SK-N-SH (cell line): ENCODE measurements around the gene SST. TPM values are rescaled to one million over a fixed set of nuclear protein-coding genes. Genes with fewer than 3 reads are reported as not detected.

Experiments used
- CTCF ChIA-PET: fragments of 300-600, 350-600 bp; formaldehyde crosslinking; extraction: SDS; loops from one replicate; lab custom pipeline; 2021; lab: Yijun Ruan, JAX
- POLR2A ChIA-PET: fragments of 350-600 bp; sonication (Branson Sonifier 250); formaldehyde crosslinking; extraction: SDS; loops from one replicate; lab custom pipeline; 2020; ENCODE audit warnings: antibody characterized with exemption, inconsistent platforms; lab: Yijun Ruan, JAX
- DNase-seq: peaks from one replicate; pipeline ENCODE4 v3.0.0; 2012
- H2AFZ ChIP-seq: fragments of 200-600 bp; sonication (generic); 2 replicates; pipeline ENCODE4 v1.8.1; 2016; ENCODE audit warnings: antibody characterized with exemption, mild to moderate bottlenecking, low read depth
- H3F3A ChIP-seq: fragments of 200-600 bp; sonication (generic); replicated peaks from 2 replicates; pipeline ENCODE3; 2016; ENCODE audit warnings: antibody characterized with exemption, mild to moderate bottlenecking; ENCODE audit not compliant: insufficient read depth
- H3K27ac ChIP-seq, 2 experiments: fragments of 200-500 bp in 1 of 2; fragments of 200-600 bp in 1 of 2; sonication (Bioruptor generic) in 1 of 2; sonication (generic), shearing (Covaris generic) in 1 of 2; 2 replicates each; pipeline versions ENCODE4 v1.5.1 to v1.6.1; 2014 to 2016; ENCODE audit warnings: low read depth in 2 of 2, inconsistent platforms in 1 of 2, low read length in 1 of 2, mild to moderate bottlenecking in 1 of 2, mixed read lengths in 1 of 2
- H3K27me3 ChIP-seq: fragments of 200-600 bp; sonication (generic), shearing (Covaris generic); 2 replicates; pipeline ENCODE4 v1.6.1; 2016; ENCODE audit warnings: mixed run types; ENCODE audit not compliant: insufficient read depth
- H3K36me3 ChIP-seq, 2 experiments: fragments of 200-500 bp in 1 of 2; fragments of 200-600 bp in 1 of 2; sonication (Bioruptor generic) in 1 of 2; sonication (generic) in 1 of 2; replicated peaks in 1 of 2; 2 replicates each; pipeline versions ENCODE3 to v1.5.1; 2014 to 2016; ENCODE audit warnings: low read length in 1 of 2, mild to moderate bottlenecking in 1 of 2; ENCODE audit not compliant: insufficient read depth in 2 of 2, control insufficient read depth in 1 of 2
- H3K4me1 ChIP-seq, 2 experiments: fragments of 200-500 bp in 1 of 2; fragments of 200-600 bp in 1 of 2; sonication (Bioruptor generic) in 1 of 2; sonication (generic), shearing (Covaris generic) in 1 of 2; 2 replicates each; pipeline versions ENCODE4 v1.5.1 to v1.6.1; 2014 to 2016; ENCODE audit warnings: low read depth in 1 of 2, low read length in 1 of 2, mixed run types in 1 of 2; ENCODE audit not compliant: insufficient read depth in 2 of 2, control insufficient read depth in 1 of 2
- H3K4me2 ChIP-seq: fragments of 200-600 bp; sonication (generic), shearing (Covaris generic); 2 replicates; pipeline ENCODE4 v1.6.1; 2017; ENCODE audit warnings: mixed run types
- H3K4me3 ChIP-seq, 2 experiments: fragments of 200-500 bp in 1 of 2; fragments of 200-600 bp in 1 of 2; sonication (Bioruptor generic) in 1 of 2; sonication (generic), shearing (Covaris generic) in 1 of 2; 2 replicates each; pipeline versions ENCODE4 v1.5.1 to v1.8.1; 2014 to 2016; ENCODE audit warnings: low read depth in 2 of 2, inconsistent platforms in 1 of 2, low read length in 1 of 2, mild to moderate bottlenecking in 1 of 2, mixed read lengths in 1 of 2, moderate library complexity in 1 of 2
- H3K79me2 ChIP-seq: fragments of 200-600 bp; sonication (generic); 2 replicates; pipeline ENCODE4 v1.8.1; 2017; ENCODE audit warnings: mild to moderate bottlenecking; ENCODE audit not compliant: insufficient read depth
- H3K9ac ChIP-seq: fragments of 200-600 bp; sonication (generic); 2 replicates; pipeline ENCODE4 v1.6.1; 2017; ENCODE audit warnings: mixed run types
- H3K9me2 ChIP-seq: fragments of 200-600 bp; sonication (generic); 2 replicates; pipeline ENCODE4 v1.6.1; 2017; ENCODE audit warnings: mixed run types
- H3K9me3 ChIP-seq: fragments of 200-600 bp; sonication (generic); 2 replicates; pipeline ENCODE4 v1.6.1; 2017; ENCODE audit warnings: mixed run types, mild to moderate bottlenecking, moderate library complexity
- H4K20me1 ChIP-seq: fragments of 200-600 bp; sonication (generic); 2 replicates; pipeline ENCODE4 v1.6.1; 2017; ENCODE audit warnings: mild to moderate bottlenecking, mixed run types; ENCODE audit not compliant: insufficient read depth
- CTCF ChIP-seq: fragments of 200-600 bp; sonication (generic); IDR thresholded peaks from 2 replicates; pipeline ENCODE4 v1.6.1; 2017; ENCODE audit warnings: antibody characterized with exemption, mild to moderate bottlenecking, moderate library complexity
- ELF1 ChIP-seq: IDR thresholded peaks from 2 replicates; pipeline ENCODE4 v1.4.0; 2012
- EP300 ChIP-seq, 2 experiments: IDR thresholded peaks; 2 replicates each; pipeline versions ENCODE4 v1.4.0 to v1.6.1; 2012; ENCODE audit warnings: borderline replicate concordance in 1 of 2, low read depth in 1 of 2, low read length in 1 of 2
- FOSL2 ChIP-seq: IDR thresholded peaks from 2 replicates; pipeline ENCODE4 v1.4.0; 2012; ENCODE audit warnings: low read depth, mild to moderate bottlenecking, moderate library complexity, borderline replicate concordance
- FOXJ3 ChIP-seq: sonication (generic); formaldehyde crosslinking; IDR thresholded peaks from 2 replicates; pipeline ENCODE4 v1.5.1; 2020; ENCODE audit warnings: mild to moderate bottlenecking, missing genetic modification reagents
- FOXM1 ChIP-seq: IDR thresholded peaks from 2 replicates; pipeline ENCODE4 v1.4.0; 2012; ENCODE audit warnings: low read depth, mild to moderate bottlenecking
- GATA2 ChIP-seq: sonication (generic); formaldehyde crosslinking; IDR thresholded peaks from 2 replicates; pipeline ENCODE4 v1.5.0; 2020; ENCODE audit warnings: mild to moderate bottlenecking, missing genetic modification reagents
- JUND ChIP-seq: IDR thresholded peaks from 2 replicates; pipeline ENCODE4 v1.4.0; 2012
- MXI1 ChIP-seq: IDR thresholded peaks from 2 replicates; pipeline ENCODE4 v1.6.1; 2012; ENCODE audit warnings: mild to moderate bottlenecking, low read depth, low read length, improper control_type of control experiment
- NFIC ChIP-seq: IDR thresholded peaks from 2 replicates; pipeline ENCODE4 v1.4.0; 2012; ENCODE audit warnings: borderline replicate concordance
- NRF1 ChIP-seq: IDR thresholded peaks from 2 replicates; pipeline ENCODE4 v1.6.1; 2012; ENCODE audit warnings: low read depth, mild to moderate bottlenecking, low read length
- PBX3 ChIP-seq: IDR thresholded peaks from 2 replicates; pipeline ENCODE4; 2012
- RAD21 ChIP-seq: IDR thresholded peaks from 2 replicates; pipeline ENCODE4 v1.6.1; 2012; ENCODE audit warnings: mild to moderate bottlenecking, low read length
- RCOR1 ChIP-seq: fragments of 150-350 bp; IDR thresholded peaks from 2 replicates; pipeline ENCODE4 v1.6.1; 2017; ENCODE audit warnings: antibody characterized with exemption, low read length
- REST ChIP-seq: IDR thresholded peaks from 2 replicates; pipeline ENCODE4 v1.6.1; 2012; ENCODE audit warnings: mild to moderate bottlenecking, low read depth, low read length, moderate library complexity
- RFX5 ChIP-seq: IDR thresholded peaks from 2 replicates; pipeline ENCODE4 v1.6.1; 2012; ENCODE audit warnings: mild to moderate bottlenecking, improper control_type of control experiment, low read length
- SIN3A ChIP-seq: IDR thresholded peaks from 2 replicates; pipeline ENCODE4 v1.6.1; 2012; ENCODE audit warnings: low read depth, mild to moderate bottlenecking, low read length, moderate library complexity, borderline replicate concordance
- TAF1 ChIP-seq: IDR thresholded peaks from 2 replicates; pipeline ENCODE4 v1.6.1; 2012; ENCODE audit warnings: low read depth, mild to moderate bottlenecking, low read length, moderate library complexity, borderline replicate concordance
- TEAD4 ChIP-seq: IDR thresholded peaks from 2 replicates; pipeline ENCODE4 v1.4.0; 2012; ENCODE audit warnings: mild to moderate bottlenecking, borderline replicate concordance; ENCODE audit not compliant: insufficient read depth
- USF1 ChIP-seq: IDR thresholded peaks from 2 replicates; pipeline ENCODE4 v1.4.0; 2012; ENCODE audit warnings: low read depth, borderline replicate concordance
- WGBS: methylation state at CpG from one replicate; pipeline ENCODE4 v1.1.6; 2017; ENCODE audit warnings: low lambda C conversion rate; 5-methylcytosine and 5-hydroxymethylcytosine counted together
- polyA plus RNA-seq, 3 experiments: library from polyadenylated mRNA; depleted of rRNA; stranded (reverse); fragments of >200 nt; gene quantifications; 2 replicates each; pipeline ENCODE4 v1.2.3, GENCODE V29; 2012

SST gene
- polyA plus RNA-seq, 1 of the 3 experiments (the other 2 are of a cell fraction): not detected

GRCh38 chr3:187648177-187648576 lies 22.0 kb downstream of the SST start:
- no peak overlapping the region for H3K27ac ChIP-seq
- TF ChIP-seq EP300 (IDR thresholded peaks at IDR 0.05; ENCODE audit: borderline replicate concordance in 1 of 2, low read depth in 1 of 2, low read length in 1 of 2) (no peak), RFX5 (no peak), REST (no peak), SIN3A (no peak), NFIC (no peak)
- H2AFZ ChIP-seq: no peak overlapping the region
- H3K9me2 ChIP-seq: no peaks in the 10 kb centered on the region
- no peaks in the 10 kb centered on the region for H4K20me1 ChIP-seq
- no peaks in the 10 kb centered on the region for H3K4me1 ChIP-seq
- no peaks in the 10 kb centered on the region for H3K36me3 ChIP-seq
- no peaks in the 10 kb centered on the region for H3K79me2 ChIP-seq
- no peaks in the 10 kb centered on the region; the same call in 1 of the 2 replicates for H3K27me3 ChIP-seq
- no peak overlapping the region for H3K4me2 ChIP-seq
- WGBS: 0% methylated on average over 2 of the region's 2 CpGs
- no peaks in the 10 kb centered on the region for H3K9me3 ChIP-seq
- CTCF ChIA-PET: interaction anchor here (1.3 kb wide), 1 partner anchor 31 kb away, joined by 4 read pairs; no protein-coding TSS in a partner anchor
- no peak overlapping the region for H3K4me3 ChIP-seq
- H3F3A ChIP-seq: no peaks in the 10 kb centered on the region
- no peak for DNase-seq
- POLR2A ChIA-PET: no interaction called here
- H3K9ac ChIP-seq: no peak overlapping the region

- DNase-seq: no peak
- no peaks in the 10 kb centered on the region for H3K36me3 ChIP-seq
- ChIA-PET CTCF (interaction anchor here (0.6 kb wide), 1 partner anchor 29 kb away, joined by 3 read pairs; no protein-coding TSS in a partner anchor), POLR2A (no interaction called here)
- H3K9ac ChIP-seq: no peak overlapping the region
- no peak overlapping the region for H3K4me2 ChIP-seq
- no peaks in the 10 kb centered on the region for H3K79me2 ChIP-seq
- H3K4me1 ChIP-seq: no peaks in the 10 kb centered on the region
- H4K20me1 ChIP-seq: no peaks in the 10 kb centered on the region
- 2% methylated on average over 5 of the region's 5 CpGs for whole genome bisulfite sequencing
- H3K4me3 ChIP-seq: no peak overlapping the region
- no peak overlapping the region for H2AFZ ChIP-seq
- no peaks in the 10 kb centered on the region for H3K9me3 ChIP-seq
- no peaks in the 10 kb centered on the region for H3F3A ChIP-seq
- H3K9me2 ChIP-seq: no peaks in the 10 kb centered on the region
- H3K27ac ChIP-seq: no peak overlapping the region
- H3K27me3 ChIP-seq: no peaks in the 10 kb centered on the region; the same call in 1 of the 2 replicates
- TF ChIP-seq FOSL2 (no peak), PBX3 (no peak), MXI1 (no peak), SIN3A (no peak), TAF1 (no peak), RAD21 (no peak), NRF1 (no peak), RCOR1 (no peak), FOXJ3 (no peak), FOXM1 (no peak), TEAD4 (no peak), ELF1 (no peak), CTCF (no peak), JUND (no peak), USF1 (no peak), RFX5 (no peak), GATA2 (no peak)
These were observed 23.1 kb downstream of the SST start for GRCh38 chr3:187646906-187647660.
